Esophagus muscularis mucosa (tissue), 4 donors: ENCODE measurements around the gene ENOX2.

ENCODE experiments used
- CTCF ChIP-seq, 3 experiments: fragments of 200-600 bp in 2 of 3; fragments of 450-650 bp in 1 of 3; sonication (generic) in 2 of 3; IDR thresholded peaks; one replicate each; pipeline ENCODE4 v1.5.1; 2017 to 2019; ENCODE audit warnings: antibody characterized with exemption in 3 of 3, mild to moderate bottlenecking in 2 of 3, moderate library complexity in 1 of 3
- EP300 ChIP-seq: sonication (generic); formaldehyde crosslinking; IDR thresholded peaks from one replicate; pipeline ENCODE4 v1.6.1; 2017; ENCODE audit warnings: antibody characterized with exemption
- POLR2A ChIP-seq: fragments of 450-650 bp; IDR thresholded peaks from one replicate; pipeline ENCODE4 v1.6.1; 2017; ENCODE audit warnings: antibody characterized with exemption, moderate library complexity, mild to moderate bottlenecking, low read depth
- POLR2AphosphoS5 ChIP-seq, 2 donors: sonication (generic); formaldehyde crosslinking; IDR thresholded peaks; one replicate each; pipeline ENCODE4 v1.6.1; 2017; ENCODE audit warnings: antibody characterized with exemption in 2 of 2

GRCh38 chrX:130593911-130594310 lies 309.1 kb downstream of the ENOX2 start:
- no peak for TF ChIP-seq CTCF (IDR thresholded peaks at IDR 0.05)
- no peak for TF ChIP-seq POLR2AphosphoS5 (IDR thresholded peaks at IDR 0.05)
- TF ChIP-seq POLR2A: no peak
- TF ChIP-seq EP300: no peak
